ENCODE results near the gene SNX3.

SNX3 gene

DNA sequence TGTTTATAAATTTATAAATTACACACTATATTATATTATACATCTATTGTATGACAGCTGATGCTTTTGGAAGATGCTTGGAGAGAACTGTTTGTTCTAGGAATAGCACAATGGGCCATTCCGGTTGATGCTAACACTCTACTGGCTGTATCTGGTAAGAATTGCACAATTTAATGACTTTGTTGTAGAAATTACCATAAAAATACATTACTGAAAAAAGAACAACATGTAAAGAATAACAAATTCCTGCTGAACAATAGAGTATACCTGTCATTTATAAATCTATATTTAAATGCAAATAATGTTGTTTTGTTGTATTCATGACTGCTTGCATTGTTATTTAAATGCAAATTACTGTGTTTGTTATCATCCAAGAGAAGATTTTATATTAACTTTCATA lies 80.6 kb downstream of the SNX3 start:
- TF ChIP-seq, protein P1, sequence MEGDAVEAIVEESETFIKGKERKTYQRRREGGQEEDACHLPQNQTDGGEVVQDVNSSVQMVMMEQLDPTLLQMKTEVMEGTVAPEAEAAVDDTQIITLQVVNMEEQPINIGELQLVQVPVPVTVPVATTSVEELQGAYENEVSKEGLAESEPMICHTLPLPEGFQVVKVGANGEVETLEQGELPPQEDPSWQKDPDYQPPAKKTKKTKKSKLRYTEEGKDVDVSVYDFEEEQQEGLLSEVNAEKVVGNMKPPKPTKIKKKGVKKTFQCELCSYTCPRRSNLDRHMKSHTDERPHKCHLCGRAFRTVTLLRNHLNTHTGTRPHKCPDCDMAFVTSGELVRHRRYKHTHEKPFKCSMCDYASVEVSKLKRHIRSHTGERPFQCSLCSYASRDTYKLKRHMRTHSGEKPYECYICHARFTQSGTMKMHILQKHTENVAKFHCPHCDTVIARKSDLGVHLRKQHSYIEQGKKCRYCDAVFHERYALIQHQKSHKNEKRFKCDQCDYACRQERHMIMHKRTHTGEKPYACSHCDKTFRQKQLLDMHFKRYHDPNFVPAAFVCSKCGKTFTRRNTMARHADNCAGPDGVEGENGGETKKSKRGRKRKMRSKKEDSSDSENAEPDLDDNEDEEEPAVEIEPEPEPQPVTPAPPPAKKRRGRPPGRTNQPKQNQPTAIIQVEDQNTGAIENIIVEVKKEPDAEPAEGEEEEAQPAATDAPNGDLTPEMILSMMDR (IDR thresholded peaks at IDR 0.05; ENCODE audit: low read length, missing control alignments): no peak
- DNase-seq (ENCODE audit: low read depth): no peak
- H3K4me3 ChIP-seq (replicated peaks; ENCODE audit: low read depth, low read length): no peak overlapping the region

DNA sequence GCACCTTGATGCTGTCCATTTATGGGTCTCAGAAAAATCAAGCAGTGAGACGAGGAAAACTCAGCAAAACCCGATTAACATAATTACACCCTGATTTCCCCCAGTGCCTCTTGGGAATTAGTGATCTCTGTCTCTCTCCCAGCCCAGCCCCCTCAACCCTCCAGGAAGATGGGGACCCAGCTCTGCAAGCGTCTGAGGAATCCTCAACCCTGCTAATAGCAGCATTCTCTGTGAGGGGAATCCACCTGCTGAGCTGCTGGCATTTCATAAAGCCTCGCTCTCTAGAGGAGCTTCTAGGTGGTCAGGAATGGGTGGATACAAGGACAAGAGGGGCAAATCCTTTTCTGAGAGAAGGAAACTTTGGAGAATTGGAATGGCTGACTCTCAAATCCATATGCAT lies 81.1 kb downstream of the SNX3 start:
- TF ChIP-seq, protein P1 (IDR thresholded peaks at IDR 0.05; ENCODE audit: low read length, missing control alignments): no peak
- DNase-seq (ENCODE audit: low read depth): no peak
- no peak overlapping the region for H3K4me3 ChIP-seq (replicated peaks; ENCODE audit: low read depth, low read length)

DNA sequence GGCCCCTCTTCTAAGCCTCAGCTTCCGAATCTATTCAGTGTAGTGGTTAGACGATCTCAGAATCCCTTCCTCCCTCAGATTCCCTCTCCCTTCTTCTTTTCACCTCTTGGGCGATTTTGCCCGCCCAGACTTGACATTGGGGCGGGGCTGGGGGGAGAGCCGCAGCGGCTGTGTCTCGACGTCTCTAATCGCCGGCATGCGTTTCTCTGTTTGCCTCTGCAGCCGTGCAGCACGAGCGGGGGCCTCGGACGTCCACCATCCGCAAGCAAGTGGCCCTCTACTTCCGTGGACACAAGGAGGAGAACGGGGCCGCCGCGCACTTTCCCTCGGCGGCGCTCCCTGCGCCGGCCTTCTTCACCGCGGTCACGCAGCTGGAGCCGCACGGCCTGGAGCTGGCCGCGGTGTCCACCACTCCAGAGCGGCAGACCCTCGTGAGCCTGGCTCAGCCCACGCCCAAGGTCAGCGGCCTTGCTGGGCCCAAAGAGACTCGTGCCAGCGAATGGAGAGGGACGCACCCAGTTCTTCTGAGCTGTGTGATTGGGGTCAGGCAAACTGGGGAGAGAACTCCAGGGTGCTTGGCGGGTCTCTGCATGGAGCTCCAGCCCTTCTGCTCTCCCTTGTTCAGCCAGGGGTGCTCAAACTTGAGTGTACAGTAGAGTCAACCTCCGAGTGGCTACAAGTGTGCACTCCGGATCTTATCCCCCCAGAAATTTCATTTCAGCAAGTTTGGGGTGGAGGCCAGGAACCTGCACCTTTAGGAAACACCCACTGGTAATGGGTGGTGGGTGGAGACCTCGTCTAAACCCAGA lies 84.4 kb downstream of the SNX3 start:
- TF ChIP-seq, protein P1 (IDR thresholded peaks at IDR 0.05; ENCODE audit: low read length, missing control alignments): no peak

DNA sequence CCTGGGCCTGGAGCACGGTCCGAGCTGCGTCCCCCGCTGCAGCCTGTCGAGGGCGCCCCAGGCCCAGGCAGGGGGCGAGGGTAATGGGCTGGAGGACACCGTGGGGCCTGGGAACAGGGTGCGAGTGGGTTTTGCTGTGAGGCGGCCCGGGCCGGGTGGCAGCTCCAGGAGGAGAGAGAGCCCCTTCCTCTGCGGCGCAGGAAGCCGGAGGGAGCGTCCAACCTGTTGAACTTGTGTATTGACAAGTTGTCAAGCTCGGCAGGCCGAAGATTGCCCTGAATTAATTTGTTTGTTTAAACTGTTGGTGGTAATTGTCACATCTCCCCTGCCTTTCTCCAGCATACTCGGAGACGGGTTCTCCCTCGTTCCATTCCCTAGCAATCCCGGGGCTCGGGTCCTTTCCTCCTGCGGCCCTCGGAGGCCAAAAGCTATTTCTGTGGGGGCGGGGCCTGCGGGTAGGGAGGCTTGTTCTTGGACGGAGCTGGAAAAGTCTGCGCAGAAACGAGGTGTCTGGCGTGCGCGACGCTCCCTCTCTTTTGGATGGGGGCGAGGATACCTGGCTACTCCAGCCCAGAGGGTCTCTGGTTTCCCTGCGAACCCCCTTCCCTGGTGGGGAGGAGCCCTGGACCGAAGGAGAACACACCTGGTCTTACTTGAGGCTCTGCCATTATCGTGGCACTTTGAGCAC lies 85.1 kb downstream of the SNX3 start:
- no peak overlapping the region for H3K4me3 ChIP-seq (replicated peaks; ENCODE audit: low read depth, low read length)
- TF ChIP-seq, protein P1 (IDR thresholded peaks at IDR 0.05; ENCODE audit: low read length, missing control alignments): no peak
- no peak for DNase-seq (ENCODE audit: low read depth)

More for the DNA sequence above, 84.4 kb downstream of the SNX3 start:
- no peak for DNase-seq (ENCODE audit: low read depth)
- no peak overlapping the region for H3K4me3 ChIP-seq (replicated peaks; ENCODE audit: low read depth, low read length)

DNA sequence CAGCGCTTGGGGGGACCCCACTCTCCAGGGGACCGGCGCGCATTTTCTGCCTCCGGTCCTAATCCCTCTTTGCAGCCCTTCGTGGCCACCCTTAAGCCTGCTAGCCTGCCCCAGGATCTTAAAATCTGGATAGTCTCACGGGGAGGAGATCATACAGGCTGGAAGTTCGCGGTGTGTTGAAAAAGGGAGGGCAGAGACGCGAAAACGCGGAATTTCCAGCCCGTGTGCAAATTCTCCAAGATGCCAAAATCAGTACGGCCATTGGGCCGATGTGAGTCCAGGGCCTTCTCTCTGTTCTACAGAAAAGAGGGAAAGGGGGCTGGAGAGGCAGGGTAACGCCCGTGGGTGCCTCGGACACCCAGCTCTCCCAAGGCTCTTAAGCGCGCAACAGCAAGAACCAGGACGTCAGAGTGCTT lies 85.7 kb downstream of the SNX3 start:
- H3K4me3 ChIP-seq (replicated peaks; ENCODE audit: low read depth, low read length): no peak overlapping the region
- TF ChIP-seq, protein P1 (IDR thresholded peaks at IDR 0.05; ENCODE audit: low read length, missing control alignments): no peak
- DNase-seq (ENCODE audit: low read depth): no peak

DNA sequence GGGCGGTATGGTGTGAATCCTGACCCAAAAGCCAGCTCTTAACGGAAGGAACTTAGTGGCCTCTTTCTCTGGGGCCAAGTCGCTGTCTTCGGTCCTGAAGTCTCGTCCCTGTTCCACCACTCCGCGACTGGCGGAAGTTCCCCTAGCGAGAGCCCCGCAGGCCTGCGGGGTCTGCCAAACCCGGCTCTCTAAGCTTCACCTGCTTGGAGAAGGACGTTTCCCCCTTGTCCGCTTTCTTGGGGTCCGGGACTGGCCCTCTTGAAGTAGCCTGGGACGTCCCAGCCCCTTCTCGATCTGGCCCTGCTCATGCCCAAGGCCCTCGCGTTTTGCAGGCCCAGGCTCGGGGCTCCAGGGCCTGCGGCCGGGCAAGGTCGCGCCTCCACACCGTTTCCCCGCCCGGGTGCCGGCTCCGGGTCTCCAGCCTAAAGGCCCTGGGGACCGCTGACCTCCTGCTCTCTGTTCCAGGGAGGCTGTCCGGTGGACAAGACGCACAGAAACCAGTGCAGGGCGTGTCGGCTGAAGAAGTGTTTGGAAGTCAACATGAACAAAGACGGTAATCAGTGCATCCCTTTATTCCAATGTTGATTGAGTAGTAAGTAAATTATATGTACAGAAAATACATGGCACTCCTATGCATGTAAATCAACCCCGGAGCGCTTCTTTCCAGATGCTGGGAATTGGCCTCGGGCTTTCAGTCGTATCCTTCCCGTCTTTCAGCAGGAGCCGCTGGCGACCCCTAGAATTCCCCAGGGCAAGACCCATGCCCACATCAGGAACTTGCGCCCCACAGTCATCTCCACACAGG lies 86.3 kb downstream of the SNX3 start:
- H3K4me3 ChIP-seq (replicated peaks; ENCODE audit: low read depth, low read length): no peak overlapping the region
- DNase-seq (ENCODE audit: low read depth): peak; percentile 64
- TF ChIP-seq, protein P1 (IDR thresholded peaks at IDR 0.05; ENCODE audit: low read length, missing control alignments): no peak

Measured in fibroblast of pulmonary artery (primary cell).